Stimulated activated CD4-positive, alpha-beta T cell treated with anti-CD3 and anti-CD28 coated beads, Interleukin-15, amount 100 ng/mL, for 48 hours (primary cell): ENCODE data around the gene XRCC1.
A peak's percentile ranks its signal among the peaks of the same experiment; 100 is the strongest.
"Not testable (repeated sequence)": the region's sequence is repeated elsewhere in the genome, so short reads cannot be mapped to it uniquely, and the experiment has no call there.

Experiments
- DNase-seq, 2 donors: peaks; one replicate each; pipeline ENCODE4 v3.0.0-alpha.2; 2020; ENCODE audit warnings: low read depth in 2 of 2

Gene XRCC1

DNA sequence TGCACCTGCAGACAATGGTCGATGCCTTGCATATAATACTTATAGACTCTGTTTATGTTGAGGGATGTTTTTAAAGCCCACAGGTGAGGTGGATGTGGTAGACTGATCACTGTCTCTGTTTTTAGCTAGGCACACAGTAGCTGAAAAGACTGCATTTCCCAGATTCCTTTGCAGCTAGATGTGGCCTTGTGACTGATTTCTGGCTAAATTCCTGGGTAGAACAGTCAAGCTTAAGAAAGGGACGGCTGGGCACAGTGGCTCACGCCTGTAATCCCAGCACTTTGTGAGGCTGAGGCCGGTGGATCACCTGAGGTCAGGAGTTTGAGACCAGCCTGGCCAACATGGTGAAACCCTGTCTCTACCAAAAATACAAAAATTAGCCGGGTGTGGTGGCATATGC lies 25.0 kb upstream of the XRCC1 start:
- not testable (repeated sequence) for DNase-seq

GRCh38 chr19:43599635-43600295 lies 24.4 kb upstream of the XRCC1 start:
- DNase-seq: no peak

DNA sequence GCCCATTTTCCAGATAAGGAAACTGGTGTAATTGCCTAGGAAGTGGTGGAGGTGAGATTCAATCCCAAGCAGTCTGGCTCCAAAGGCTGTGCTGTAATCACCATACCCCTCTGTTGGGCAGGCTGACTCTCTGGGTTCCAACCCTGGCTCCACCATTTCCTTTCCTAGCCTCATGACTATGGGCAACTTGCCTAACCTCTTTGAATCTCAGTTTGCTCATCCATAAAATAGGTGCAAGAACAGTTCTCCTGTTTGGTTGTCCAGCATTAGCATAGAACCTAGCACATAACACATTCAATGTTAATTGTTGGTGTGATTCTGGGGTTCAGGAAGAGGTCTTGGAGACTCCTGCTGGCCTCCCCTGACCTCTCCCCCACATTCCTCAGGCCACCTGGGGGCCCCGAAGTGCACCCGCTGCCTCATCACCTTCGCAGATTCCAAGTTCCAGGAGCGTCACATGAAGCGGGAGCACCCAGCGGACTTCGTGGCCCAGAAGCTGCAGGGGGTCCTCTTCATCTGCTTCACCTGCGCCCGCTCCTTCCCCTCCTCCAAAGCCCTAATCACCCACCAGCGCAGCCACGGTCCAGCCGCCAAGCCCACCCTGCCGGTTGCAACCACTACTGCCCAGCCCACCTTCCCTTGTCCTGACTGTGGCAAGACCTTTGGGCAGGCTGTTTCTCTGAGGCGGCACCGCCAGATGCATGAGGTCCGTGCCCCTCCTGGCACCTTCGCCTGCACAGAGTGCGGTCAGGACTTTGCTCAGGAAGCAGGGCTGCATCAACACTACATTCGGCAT lies 23.3 kb upstream of the XRCC1 start:
- no peak for DNase-seq

DNA sequence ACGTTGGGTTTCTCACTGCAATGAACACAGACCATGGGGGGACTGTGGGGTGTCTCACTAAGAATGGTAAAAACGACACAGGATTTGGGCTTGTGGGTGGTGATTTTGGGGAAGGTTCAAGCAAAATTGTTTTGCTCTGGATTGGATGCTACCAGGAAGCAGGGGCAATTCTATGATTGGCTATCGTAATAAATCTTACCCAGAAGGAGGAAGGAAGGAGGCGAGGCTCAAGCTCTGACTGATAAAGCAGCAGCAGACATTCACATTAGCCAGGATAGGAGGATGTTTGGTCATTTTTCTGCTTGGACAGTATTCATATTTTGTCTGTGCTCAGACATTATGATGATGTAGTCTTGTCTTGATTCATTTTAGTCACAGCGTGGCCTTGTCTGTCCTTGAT lies 22.5 kb upstream of the XRCC1 start:
- DNase-seq: no peak

DNA sequence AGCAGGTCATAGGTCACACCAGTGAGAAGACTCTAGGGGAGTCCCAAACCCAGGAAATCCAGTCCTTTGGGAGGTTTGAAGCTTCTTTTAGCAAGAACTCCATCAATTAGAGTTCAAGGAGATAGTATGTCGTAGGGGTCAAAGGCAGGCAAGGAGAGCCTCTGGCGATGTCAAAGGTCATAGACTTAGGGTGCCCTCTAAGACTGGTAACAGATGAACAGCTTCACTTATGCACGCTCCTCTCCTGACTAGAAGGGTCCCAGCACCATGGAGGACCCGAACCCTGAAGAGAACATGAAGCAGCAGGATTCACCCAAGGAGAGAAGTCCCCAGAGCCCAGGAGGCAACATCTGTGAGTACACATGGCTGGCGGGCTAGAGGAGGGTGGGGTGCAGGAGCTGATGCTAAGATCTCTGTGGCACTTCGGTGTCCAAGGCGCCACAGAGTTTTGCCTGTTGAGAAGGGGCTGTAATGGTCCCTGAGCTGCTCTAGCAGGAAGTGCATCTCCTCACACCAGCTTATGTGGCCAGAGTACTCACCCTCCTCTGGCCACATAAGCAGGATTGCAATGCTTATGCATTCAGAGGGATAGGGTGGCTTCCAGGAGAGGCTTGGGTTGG lies 21.6 kb upstream of the XRCC1 start:
- no peak for DNase-seq

- peak; percentile 100 for DNase-seq
These were observed 20.9 kb upstream of the XRCC1 start, which contains the start of the genes IRGQ and ZNF576 for GRCh38 chr19:43595999-43596841. Gene IRGQ, minus strand, starts transcription at chr19:43596134. Its CDS starts 796 bp downstream, at chr19:43595338. Gene ZNF576, plus strand, starts transcription at chr19:43596595. Its CDS starts 514 bp downstream, at chr19:43597109.

DNA sequence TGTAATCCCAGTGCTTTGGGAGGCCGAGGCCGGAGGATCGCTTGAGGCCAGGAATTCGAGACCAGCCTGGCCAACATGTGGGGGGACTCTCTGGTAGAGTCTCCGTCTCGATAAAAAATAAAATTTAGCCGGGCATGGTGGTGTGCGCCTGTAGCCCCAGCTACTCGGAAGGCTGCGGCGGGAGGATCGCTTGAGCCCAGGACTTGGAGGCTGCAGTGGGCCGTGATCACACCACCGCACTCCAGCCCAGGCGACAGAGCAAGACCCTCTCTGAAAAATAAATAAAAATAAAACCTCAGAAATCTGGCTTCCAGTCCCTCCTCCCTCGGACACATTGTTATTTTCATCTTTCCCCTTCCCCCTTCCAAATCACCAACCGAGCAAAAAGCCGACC lies 20.3 kb upstream of the XRCC1 start:
- DNase-seq: no peak

DNA sequence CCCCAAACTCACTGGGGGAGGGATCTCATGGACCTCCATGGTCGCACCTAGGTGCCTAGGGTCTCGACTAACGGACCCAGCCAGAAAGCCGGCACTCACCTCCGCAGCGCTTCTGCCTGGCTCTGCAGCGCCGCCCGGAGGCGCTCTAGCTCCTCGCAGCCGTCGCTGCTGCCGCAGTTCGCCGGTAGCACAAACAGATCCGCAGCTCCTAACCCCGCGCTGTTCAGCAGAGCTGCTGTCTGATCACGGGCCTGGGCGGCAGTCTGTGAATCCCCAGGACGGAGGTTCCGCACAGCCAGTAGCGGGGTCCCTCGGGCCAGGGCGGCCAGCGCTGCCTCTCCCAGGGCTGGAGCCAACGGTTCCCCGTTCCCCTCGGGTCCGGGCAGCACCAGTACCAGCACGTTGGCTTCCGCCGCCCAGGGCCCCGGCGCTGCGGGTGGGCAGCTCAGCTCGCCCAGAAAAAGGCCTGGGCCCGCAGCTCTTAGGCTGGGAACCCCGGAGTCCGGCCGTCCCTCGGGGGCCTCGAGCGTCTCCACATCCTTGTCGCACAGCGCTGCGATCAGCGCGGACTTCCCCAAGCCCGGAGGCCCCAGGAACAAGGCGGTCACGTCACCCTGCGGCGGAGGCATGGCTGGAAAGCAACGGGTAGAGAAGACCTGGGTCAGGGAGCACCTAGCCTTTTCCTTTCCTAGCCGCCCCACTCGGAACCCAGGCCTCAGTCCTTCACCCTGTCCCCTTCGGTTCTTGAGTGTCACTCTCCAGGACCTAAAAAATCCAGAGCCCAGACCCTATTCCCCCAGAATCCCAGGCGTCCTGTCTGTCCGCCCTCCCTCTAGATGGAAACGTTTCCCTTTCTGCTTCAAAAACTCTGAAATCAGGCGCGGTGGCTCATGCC lies 19.6 kb upstream of the XRCC1 start:
- peak; percentile 59 to 62 for DNase-seq

DNA sequence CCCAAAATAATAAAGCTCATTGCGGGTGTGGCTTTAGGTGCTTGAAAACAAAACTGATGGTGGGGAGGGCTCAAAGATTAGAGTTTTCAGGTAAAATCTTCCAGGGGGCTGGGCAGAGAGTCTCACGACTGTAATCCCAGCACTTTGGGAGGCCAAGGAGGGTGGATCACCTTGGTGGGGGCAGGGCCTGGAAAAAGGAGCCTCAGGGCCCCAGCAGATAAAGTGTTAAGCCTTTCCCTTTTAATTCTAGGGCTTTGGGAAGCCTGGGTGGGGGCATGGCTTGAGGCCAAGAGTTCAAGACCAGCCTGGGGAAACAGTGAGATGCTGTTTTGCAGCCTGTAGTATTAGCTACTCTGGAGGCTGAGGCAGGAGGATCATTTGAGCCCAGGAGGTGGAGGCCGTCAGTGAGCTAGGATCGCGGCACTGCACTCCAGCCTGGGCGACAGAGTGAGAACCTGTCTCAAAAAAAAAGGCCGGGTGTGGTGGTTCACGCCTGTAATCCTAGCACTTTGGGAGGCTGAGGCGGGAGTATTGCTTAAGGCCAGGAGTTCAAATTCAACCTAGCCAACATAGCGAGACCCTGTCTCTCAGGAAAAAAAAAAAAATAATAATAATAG lies 18.9 kb upstream of the XRCC1 start:
- DNase-seq: no peak

GRCh38 chr19:43592800-43593350 lies 17.5 kb upstream of the XRCC1 start:
- no peak for DNase-seq

- DNase-seq: no peak
These were observed 16.8 kb upstream of the XRCC1 start for GRCh38 chr19:43591904-43592772.

GRCh38 chr19:43589678-43590077 lies 14.4 kb upstream of the XRCC1 start:
- no peak for DNase-seq

DNA sequence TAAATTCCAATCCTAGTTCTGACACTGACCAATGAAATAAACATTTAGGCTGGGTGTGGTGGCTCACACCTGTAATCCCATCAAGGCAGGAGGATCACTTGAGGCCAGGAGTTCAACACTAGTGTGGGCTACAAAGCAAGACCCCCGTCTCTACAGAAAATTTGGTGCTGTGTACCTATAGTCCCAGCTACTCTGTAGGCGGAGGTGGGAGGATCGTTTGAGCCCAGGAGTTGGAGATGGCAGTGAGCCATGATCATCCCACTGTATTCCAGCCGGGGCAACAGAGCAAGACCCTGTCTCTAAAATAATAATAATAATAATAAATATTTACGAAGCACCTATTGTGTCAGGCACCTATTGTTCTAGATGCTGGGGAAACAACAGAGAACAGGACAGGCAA lies 13.9 kb upstream of the XRCC1 start:
- DNase-seq: no peak

DNA sequence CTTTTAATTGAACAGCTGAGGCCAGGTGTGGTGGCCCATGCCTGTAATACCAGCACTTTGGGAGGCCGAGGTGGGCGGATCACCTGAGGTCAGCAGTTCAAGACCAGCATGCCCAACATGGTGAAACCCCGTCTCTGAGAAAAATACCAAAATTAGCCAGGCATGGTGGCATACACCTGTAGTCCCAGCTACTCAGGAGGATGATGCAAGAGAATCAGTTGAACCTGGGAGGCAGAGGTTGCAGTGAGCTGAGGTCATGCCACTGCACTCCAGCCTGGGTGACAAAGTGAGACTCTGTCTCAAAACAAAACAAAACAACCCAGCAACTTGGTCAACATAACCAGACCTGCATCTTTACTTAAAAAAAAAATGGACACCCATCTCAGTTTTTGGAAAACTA lies 11.7 kb upstream of the XRCC1 start:
- DNase-seq: not testable (repeated sequence)

GRCh38 chr19:43586346-43586745 lies 11.0 kb upstream of the XRCC1 start:
- no peak for DNase-seq

DNA sequence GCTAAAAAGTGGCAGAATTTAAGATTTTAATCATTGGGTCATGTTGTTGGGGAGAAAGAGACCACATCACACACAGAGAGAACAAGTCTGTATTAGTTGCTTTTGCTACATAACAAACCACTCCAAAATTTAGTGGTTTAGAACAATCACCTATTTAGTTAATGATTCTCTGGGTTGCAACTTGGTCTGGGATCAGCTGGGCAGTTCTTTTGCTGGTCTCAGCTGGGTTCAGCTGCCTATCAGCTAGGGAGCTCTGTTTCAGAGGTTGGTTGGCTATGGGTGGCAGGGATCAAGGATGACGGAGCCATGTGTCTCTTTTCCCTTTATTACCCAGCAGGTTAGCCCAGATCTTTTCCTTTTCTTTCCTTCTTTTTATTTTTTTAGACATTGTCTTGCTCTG lies 9.2 kb upstream of the XRCC1 start:
- no peak for DNase-seq

DNA sequence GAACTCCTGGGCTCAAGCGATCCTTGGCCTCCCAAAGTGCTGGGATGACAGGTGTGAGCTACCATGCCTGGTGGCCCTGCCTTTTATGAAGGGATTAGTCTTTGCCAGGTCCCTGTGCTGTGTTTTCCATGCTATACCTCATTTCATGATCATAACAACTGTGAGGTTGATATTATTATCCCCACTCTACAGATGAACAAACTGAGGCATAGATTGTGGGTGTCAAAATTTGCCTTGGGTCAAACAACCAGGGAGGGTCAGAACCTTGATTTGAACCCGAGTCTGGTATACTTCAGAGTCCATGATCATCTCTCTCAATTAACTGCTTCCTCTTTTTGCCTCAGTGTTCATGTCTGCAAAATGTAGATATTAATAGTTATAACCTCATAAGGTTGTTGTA lies 7.2 kb upstream of the XRCC1 start:
- DNase-seq: no peak

- no peak for DNase-seq
These were observed 6.1 kb upstream of the XRCC1 start for GRCh38 chr19:43581467-43581866.

GRCh38 chr19:43578787-43579186 lies 3.5 kb upstream of the XRCC1 start:
- DNase-seq: no peak
